Uterus (tissue), 4 donors: ENCODE measurements around the gene NSL1. TPM values are rescaled to one million over a fixed set of nuclear protein-coding genes. Genes with fewer than 3 reads are reported as not detected.
"Not testable (repeated sequence)": the region's sequence is repeated elsewhere in the genome, so short reads cannot be mapped to it uniquely, and the experiment has no call there.

Source experiments
- DNase-seq, 2 donors: peaks; one replicate each; pipeline ENCODE4 v3.0.0-alpha.2; 2019 to 2020
- H3K27ac ChIP-seq, 2 donors: fragments of 200-600 bp; sonication (generic); 1 replicate in 1 of 2; 2 replicates in 1 of 2; pipeline ENCODE4 v1.5.1; 2016 to 2018
- H3K27me3 ChIP-seq, 2 donors: fragments of 200-600 bp; sonication (generic); one replicate each; pipeline ENCODE4 v1.5.1; 2018 to 2019; ENCODE audit warnings: control low read depth in 1 of 2
- H3K36me3 ChIP-seq, 2 donors: fragments of 200-600 bp; sonication (generic); one replicate each; pipeline ENCODE4 v1.5.1; 2019; ENCODE audit warnings: control low read depth in 1 of 2
- H3K4me1 ChIP-seq, 2 donors: fragments of 200-600 bp; sonication (generic); one replicate each; pipeline ENCODE4 v1.5.1; 2018 to 2019; ENCODE audit warnings: control low read depth in 1 of 2
- H3K4me3 ChIP-seq, 2 donors: fragments of 200-600 bp; sonication (generic); 1 replicate in 1 of 2; 2 replicates in 1 of 2; pipeline ENCODE4 v1.5.1; 2018 to 2019; ENCODE audit warnings: mild to moderate bottlenecking in 1 of 2
- H3K9me3 ChIP-seq, 2 donors: fragments of 200-600 bp; sonication (generic); one replicate each; pipeline ENCODE4 v1.5.1; 2019; ENCODE audit warnings: control low read depth in 1 of 2
- POLR2A ChIP-seq, 2 donors: fragments of 450-650 bp; IDR thresholded peaks; one replicate each; pipeline ENCODE4 v1.6.1; 2016; ENCODE audit warnings: antibody characterized with exemption in 2 of 2, mild to moderate bottlenecking in 1 of 2, moderate library complexity in 1 of 2
- intact Hi-C: fragments of 100-400 bp; cut with DNase I; formaldehyde crosslinking; loops from one replicate; pipeline ENCODE4 v1.15.1; 2023; ENCODE audit warnings: low total_unique reads
- total RNA-seq, 4 donors: library from RNA; depleted of rRNA in 3 of 4; stranded (reverse); fragments of >200 nt in 3 of 4; gene quantifications; one replicate each; pipeline versions ENCODE4 v1.1.0 to v1.2.4, GENCODE V29; 2014 to 2023
- TF ChIP-seq, protein P1 (sequence below), 4 experiments: fragments of 200-600 bp in 2 of 4; fragments of 450-650 bp in 2 of 4; sonication (generic) in 2 of 4; IDR thresholded peaks; one replicate each; pipeline ENCODE4 v1.5.1; 2016 to 2019; ENCODE audit warnings: antibody characterized with exemption in 4 of 4, mild to moderate bottlenecking in 2 of 4, moderate library complexity in 1 of 4
- donor health status: DM: yes; HTN: yes; CAD: no.

Gene NSL1
- total RNA-seq, 4 donors from 2014 or later = 39.1 to 73.8 (median 60.5) TPM

- H3K4me1 ChIP-seq = no peaks in the 10 kb centered on the region
- no peak overlapping the region for H3K27ac ChIP-seq
- no peaks in the 10 kb centered on the region for H3K27me3 ChIP-seq
- no peak for DNase-seq
- H3K4me3 ChIP-seq = no peak overlapping the region
- peaks cover 0 to 16% of the 10 kb centered on the region in 2 donors for H3K9me3 ChIP-seq
- intact Hi-C loops = no loop called here
- TF ChIP-seq POLR2A (IDR thresholded peaks at IDR 0.05) = no peak
- TF ChIP-seq, protein P1, sequence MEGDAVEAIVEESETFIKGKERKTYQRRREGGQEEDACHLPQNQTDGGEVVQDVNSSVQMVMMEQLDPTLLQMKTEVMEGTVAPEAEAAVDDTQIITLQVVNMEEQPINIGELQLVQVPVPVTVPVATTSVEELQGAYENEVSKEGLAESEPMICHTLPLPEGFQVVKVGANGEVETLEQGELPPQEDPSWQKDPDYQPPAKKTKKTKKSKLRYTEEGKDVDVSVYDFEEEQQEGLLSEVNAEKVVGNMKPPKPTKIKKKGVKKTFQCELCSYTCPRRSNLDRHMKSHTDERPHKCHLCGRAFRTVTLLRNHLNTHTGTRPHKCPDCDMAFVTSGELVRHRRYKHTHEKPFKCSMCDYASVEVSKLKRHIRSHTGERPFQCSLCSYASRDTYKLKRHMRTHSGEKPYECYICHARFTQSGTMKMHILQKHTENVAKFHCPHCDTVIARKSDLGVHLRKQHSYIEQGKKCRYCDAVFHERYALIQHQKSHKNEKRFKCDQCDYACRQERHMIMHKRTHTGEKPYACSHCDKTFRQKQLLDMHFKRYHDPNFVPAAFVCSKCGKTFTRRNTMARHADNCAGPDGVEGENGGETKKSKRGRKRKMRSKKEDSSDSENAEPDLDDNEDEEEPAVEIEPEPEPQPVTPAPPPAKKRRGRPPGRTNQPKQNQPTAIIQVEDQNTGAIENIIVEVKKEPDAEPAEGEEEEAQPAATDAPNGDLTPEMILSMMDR (IDR thresholded peaks at IDR 0.05) = no peak
- no peaks in the 10 kb centered on the region for H3K36me3 ChIP-seq
Observed at GRCh38 chr1:212774584-212774983, 17.0 kb downstream of the NSL1 start.

DNA sequence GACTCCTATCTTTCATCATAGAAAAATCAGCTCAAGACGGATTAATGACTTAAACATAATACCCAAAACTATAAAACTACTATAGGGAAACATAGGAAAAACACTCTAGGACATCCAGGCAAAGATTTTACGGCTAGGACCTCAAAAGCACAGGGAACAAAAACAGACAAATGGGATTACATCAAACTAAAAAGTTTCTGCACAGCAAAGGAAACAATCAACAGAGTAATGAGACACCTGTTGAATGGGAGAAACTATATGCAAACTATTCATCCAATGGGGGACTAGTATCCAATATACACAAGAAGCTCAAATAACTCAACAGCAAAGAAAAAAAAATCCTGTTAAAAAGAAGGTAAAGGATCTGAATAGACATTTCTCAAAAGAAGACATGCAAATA lies 18.6 kb downstream of the NSL1 start:
- Histone ChIP-seq H3K27me3 (no peaks in the 10 kb centered on the region), H3K36me3 (no peaks in the 10 kb centered on the region), H3K4me1 (no peaks in the 10 kb centered on the region), H3K4me3 (no peak overlapping the region), H3K27ac (no peak overlapping the region), H3K9me3 (peaks cover 0 to 28% of the 10 kb centered on the region in 2 donors)
- no peak for DNase-seq
- intact Hi-C loops = no loop called here
- TF ChIP-seq, protein P1 (IDR thresholded peaks at IDR 0.05) = no peak
- TF ChIP-seq POLR2A (IDR thresholded peaks at IDR 0.05) = no peak

DNA sequence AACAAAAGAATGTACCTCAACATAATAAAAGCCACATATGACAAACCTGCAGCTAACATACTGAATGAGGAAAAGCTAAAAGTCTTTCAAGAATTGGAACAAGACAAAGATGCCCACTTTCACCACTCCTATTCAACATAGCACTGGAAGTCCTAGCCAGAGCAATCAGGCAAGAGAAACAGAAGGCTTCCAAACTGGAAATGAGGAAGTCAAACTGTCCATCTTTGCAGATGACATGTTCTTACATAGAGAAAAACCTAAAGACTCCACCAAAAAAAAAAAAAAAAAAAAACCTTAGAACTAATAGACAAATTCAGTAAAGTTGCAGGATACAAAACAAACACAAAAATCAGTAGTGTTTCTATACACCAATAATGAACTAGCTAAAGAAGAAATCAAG lies 20.2 kb downstream of the NSL1 start:
- DNase-seq = no peak
- intact Hi-C loops = no loop called here
- Histone ChIP-seq H3K4me3 (no peak overlapping the region), H3K27me3 (no peaks in the 10 kb centered on the region), H3K36me3 (no peaks in the 10 kb centered on the region), H3K4me1 (no peaks in the 10 kb centered on the region), H3K27ac (no peak overlapping the region), H3K9me3 (peaks cover 0 to 32% of the 10 kb centered on the region in 2 donors)
- TF ChIP-seq POLR2A (IDR thresholded peaks at IDR 0.05) = no peak
- TF ChIP-seq, protein P1 (IDR thresholded peaks at IDR 0.05) = no peak

- TF ChIP-seq, protein P1 (IDR thresholded peaks at IDR 0.05) = no peak
- TF ChIP-seq POLR2A (IDR thresholded peaks at IDR 0.05) = no peak
- Histone ChIP-seq H3K4me3 (no peak overlapping the region), H3K9me3 (peaks cover 0 to 32% of the 10 kb centered on the region in 2 donors), H3K27me3 (no peaks in the 10 kb centered on the region), H3K36me3 (no peaks in the 10 kb centered on the region), H3K4me1 (no peaks in the 10 kb centered on the region), H3K27ac (no peak overlapping the region)
- intact Hi-C loops = no loop called here
- no peak for DNase-seq
Observed at GRCh38 chr1:212769459-212770167, 22.0 kb downstream of the NSL1 start.

DNA sequence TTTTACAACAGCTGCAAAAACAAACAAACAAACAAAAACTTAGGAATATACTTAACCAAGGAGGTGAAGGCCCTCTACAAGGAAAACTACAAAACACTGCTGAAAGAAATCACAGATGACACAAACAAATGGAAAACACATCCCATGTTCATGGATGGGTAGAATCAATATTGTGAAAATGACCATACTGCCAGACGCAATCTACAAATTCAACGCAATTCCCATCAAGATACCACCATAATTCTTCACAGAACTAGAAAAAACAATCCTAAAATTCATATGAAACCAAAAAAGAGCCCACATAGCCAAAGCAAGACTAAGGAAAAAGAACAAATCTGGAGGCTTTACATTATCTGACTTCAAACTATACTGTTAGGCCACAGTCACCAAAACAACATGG lies 24.8 kb downstream of the NSL1 start:
- H3K4me1 ChIP-seq, H3K4me3 ChIP-seq, H3K27ac ChIP-seq, DNase-seq, H3K36me3 ChIP-seq, intact Hi-C loops, H3K27me3 ChIP-seq: not testable (repeated sequence)
- peaks cover 0 to 32% of the 10 kb centered on the region in 2 donors for H3K9me3 ChIP-seq

DNA sequence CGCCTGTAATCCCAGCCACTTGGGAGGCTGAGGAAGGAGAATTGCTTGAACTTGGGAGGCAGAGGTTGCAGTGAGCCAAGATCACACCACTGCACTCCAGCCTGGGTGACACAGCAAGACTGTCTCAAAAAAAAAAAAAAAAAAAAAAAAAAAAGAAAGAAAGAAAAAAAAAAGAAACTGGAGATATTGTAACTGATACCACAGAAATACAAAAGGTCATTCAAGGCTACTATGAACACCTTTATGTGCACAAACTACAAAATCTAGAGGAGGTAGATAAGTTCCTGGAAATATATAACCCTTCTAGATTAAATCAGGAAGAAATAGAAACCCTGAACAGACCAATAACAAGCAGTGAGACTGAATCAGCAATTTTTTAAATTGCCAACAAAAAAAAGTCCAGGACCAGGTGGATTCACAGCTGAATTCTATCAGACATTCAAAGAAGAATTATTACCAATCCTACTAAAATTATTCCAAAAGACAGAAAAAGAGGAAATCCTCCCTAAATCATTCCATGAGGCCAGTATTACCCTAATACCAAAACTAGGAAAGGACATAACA lies 26.8 kb downstream of the NSL1 start:
- intact Hi-C loops, DNase-seq, H3K27ac ChIP-seq, H3K4me3 ChIP-seq, H3K4me1 ChIP-seq, H3K27me3 ChIP-seq, H3K36me3 ChIP-seq: not testable (repeated sequence)
- peaks cover 0 to 18% of the 10 kb centered on the region in 2 donors for H3K9me3 ChIP-seq
